Endothelial cell (in vitro differentiated cells): ENCODE data around the gene CD40. TPM values are rescaled to one million over a fixed set of nuclear protein-coding genes. Genes with fewer than 3 reads are reported as not detected.

Source experiments
- DNase-seq: peaks from one replicate; pipeline ENCODE4 v3.0.0; 2021; ENCODE audit warnings: low spot score
- H3K27ac Mint-ChIP-seq: one replicate; pipeline ENCODE4 v1.8.0; 2021; ENCODE audit warnings: mixed read lengths, inconsistent platforms; ENCODE audit not compliant: unreplicated experiment
- H3K27me3 Mint-ChIP-seq: one replicate; pipeline ENCODE4 v1.8.0; 2021; ENCODE audit warnings: mild to moderate bottlenecking, moderate library complexity, mixed read lengths, inconsistent platforms; ENCODE audit not compliant: unreplicated experiment
- H3K36me3 Mint-ChIP-seq: one replicate; pipeline ENCODE4 v1.8.0; 2021; ENCODE audit warnings: mild to moderate bottlenecking, low read depth, mixed read lengths, inconsistent platforms; ENCODE audit not compliant: unreplicated experiment
- H3K4me1 Mint-ChIP-seq: one replicate; pipeline ENCODE4 v1.8.0; 2021; ENCODE audit warnings: mild to moderate bottlenecking, mixed read lengths, inconsistent platforms; ENCODE audit not compliant: unreplicated experiment
- H3K4me3 Mint-ChIP-seq: one replicate; pipeline ENCODE4 v1.8.0; 2021; ENCODE audit warnings: mild to moderate bottlenecking, mixed read lengths, inconsistent platforms; ENCODE audit not compliant: unreplicated experiment
- H3K9me3 Mint-ChIP-seq: one replicate; pipeline ENCODE4 v1.8.0; 2021; ENCODE audit warnings: mixed read lengths, inconsistent platforms; ENCODE audit not compliant: unreplicated experiment
- CTCF ChIP-seq: fragments of 200-600 bp; sonication (generic); IDR thresholded peaks from one replicate; pipeline ENCODE4 v1.5.0; 2021; ENCODE audit warnings: antibody characterized with exemption; ENCODE audit not compliant: unreplicated experiment
- total RNA-seq: library from RNA; stranded (reverse); fragmentation: NEBNext Ultra II Directional; extraction: Animal tissue kit (Norgen Biotek cat#: 25700); gene quantifications from one replicate; pipeline ENCODE4 v1.2.1, GENCODE V29; 2021; ENCODE audit not compliant: unreplicated experiment

Gene CD40
- total RNA-seq, 1 donor from 2014 or later = 69.4 TPM

GRCh38 chr20:46104262-46104661 lies 13.9 kb upstream of the CD40 start:
- H3K9me3 Mint-ChIP-seq = no peaks in the 10 kb centered on the region
- no peak for TF ChIP-seq CTCF
- no peaks in the 10 kb centered on the region for H3K36me3 Mint-ChIP-seq
- H3K4me3 Mint-ChIP-seq = no peak overlapping the region
- H3K4me1 Mint-ChIP-seq = no peaks in the 10 kb centered on the region
- H3K27me3 Mint-ChIP-seq = no peaks in the 10 kb centered on the region
- no peak for DNase-seq
- H3K27ac Mint-ChIP-seq = no peak overlapping the region

GRCh38 chr20:46107061-46107460 lies 11.1 kb upstream of the CD40 start:
- no peak for DNase-seq
- H3K27me3 Mint-ChIP-seq = peaks cover 1% of the 10 kb centered on the region
- H3K27ac Mint-ChIP-seq = no peak overlapping the region
- H3K4me1 Mint-ChIP-seq = peaks cover 9% of the 10 kb centered on the region
- no peaks in the 10 kb centered on the region for H3K36me3 Mint-ChIP-seq
- no peak for TF ChIP-seq CTCF
- H3K9me3 Mint-ChIP-seq = no peaks in the 10 kb centered on the region
- H3K4me3 Mint-ChIP-seq = no peak overlapping the region

GRCh38 chr20:46108435-46108841 lies 9.7 kb upstream of the CD40 start:
- Mint-ChIP-seq H3K27me3 (peaks cover 2% of the 10 kb centered on the region), H3K36me3 (no peaks in the 10 kb centered on the region)

GRCh38 chr20:46108976-46109375 lies 9.1 kb upstream of the CD40 start:
- peaks cover 14% of the 10 kb centered on the region for H3K4me1 Mint-ChIP-seq
- no peaks in the 10 kb centered on the region for H3K9me3 Mint-ChIP-seq
- no peaks in the 10 kb centered on the region for H3K36me3 Mint-ChIP-seq
- no peak for DNase-seq
- no peak for TF ChIP-seq CTCF
- no peak overlapping the region for H3K27ac Mint-ChIP-seq
- H3K27me3 Mint-ChIP-seq = peaks cover 4% of the 10 kb centered on the region
- H3K4me3 Mint-ChIP-seq = no peak overlapping the region

More at GRCh38 chr20:46108435-46108841, 9.7 kb upstream of the CD40 start:
- no peak for DNase-seq
- Mint-ChIP-seq H3K4me1 (peaks cover 10% of the 10 kb centered on the region), H3K4me3 (no peak overlapping the region), H3K27ac (no peak overlapping the region), H3K9me3 (no peaks in the 10 kb centered on the region)
- no peak for TF ChIP-seq CTCF

- TF ChIP-seq CTCF = no peak
- H3K27me3 Mint-ChIP-seq = peaks cover 8% of the 10 kb centered on the region
- no peak overlapping the region for H3K4me3 Mint-ChIP-seq
- H3K27ac Mint-ChIP-seq = no peak overlapping the region
- no peaks in the 10 kb centered on the region for H3K36me3 Mint-ChIP-seq
- no peaks in the 10 kb centered on the region for H3K9me3 Mint-ChIP-seq
- DNase-seq = no peak
- peaks cover 21% of the 10 kb centered on the region for H3K4me1 Mint-ChIP-seq
Observed at GRCh38 chr20:46111028-46111835, 6.9 kb upstream of the CD40 start.
